NCI-H1417 treated with DMSO at 0.1 percent for 48 hours (cell line): ENCODE measurements around the gene UFL1.

ENCODE experiments used
- DNase-seq: peaks from one replicate; lab custom pipeline; 2025; lab: John Stamatoyannopoulos, UW

UFL1 gene

GRCh38 chr6:96575359-96575758 lies 53.8 kb downstream of the UFL1 start:
- no peak for DNase-seq

GRCh38 chr6:96576221-96576620 lies 54.6 kb downstream of the UFL1 start:
- no peak for DNase-seq

GRCh38 chr6:96582021-96582420 lies 60.4 kb downstream of the UFL1 start:
- DNase-seq: no peak

GRCh38 chr6:96582436-96582835 lies 60.8 kb downstream of the UFL1 start:
- no peak for DNase-seq

GRCh38 chr6:96604420-96604819 lies 82.8 kb downstream of the UFL1 start:
- DNase-seq: no peak
